Fibroblast of the aortic adventitia (primary cell): ENCODE measurements around the gene FBXW9. TPM values are rescaled to one million over a fixed set of nuclear protein-coding genes. Genes with fewer than 3 reads are reported as not detected.
A peak's percentile ranks its signal among the peaks of the same experiment; 100 is the strongest.

ENCODE experiments used
- DNase-seq: peaks from one replicate; pipeline ENCODE4 v3.0.0-alpha.2; 2010; ENCODE audit warnings: low read depth
- H3K4me3 ChIP-seq: 2 replicates; pipeline ENCODE4 v1.5.1; 2011; ENCODE audit warnings: low read depth, mild to moderate bottlenecking, control low read depth, low read length, moderate library complexity
- CTCF ChIP-seq: IDR thresholded peaks from 2 replicates; pipeline ENCODE4 v1.5.1; 2011; ENCODE audit warnings: mild to moderate bottlenecking, low read length, control low read depth, inconsistent platforms; ENCODE audit not compliant: insufficient read depth
- total RNA-seq: library from RNA; depleted of rRNA; stranded (reverse); fragments of >200 nt; gene quantifications from 2 replicates; pipeline ENCODE4 v1.2.3, GENCODE V29; 2012; ENCODE audit warnings: low replicate concordance

FBXW9 gene
- 7.2 and 8.9 TPM in 2 replicates for total RNA-seq

GRCh38 chr19:12696366-12697335, at the start of gene FBXW9:
TSS of gene FBXW9 (minus strand) at chr19:12696631. CDS start at chr19:12696581, 50 bp downstream.
- TF ChIP-seq CTCF = no peak
- H3K4me3 ChIP-seq = peak within 1 kb of the TSS; percentile 91
- DNase-seq = peak; percentile 97

GRCh38 chr19:12745166-12745897, 48.9 kb upstream of the FBXW9 start:
- DNase-seq = no peak
- no peak overlapping the region for H3K4me3 ChIP-seq

GRCh38 chr19:12737835-12738351, 41.5 kb upstream of the FBXW9 start:
- no peak for TF ChIP-seq CTCF
- H3K4me3 ChIP-seq = peak overlapping the region; percentile 99
- no peak for DNase-seq

More at GRCh38 chr19:12745166-12745897, 48.9 kb upstream of the FBXW9 start:
- no peak for TF ChIP-seq CTCF

- no peak for TF ChIP-seq CTCF
- peak; percentile 100 for DNase-seq
- peak within 1 kb of the TSS; percentile 99 for H3K4me3 ChIP-seq
Measured at GRCh38 chr19:12736995-12737834, 40.8 kb upstream of the FBXW9 start, which contains the start of gene GET3. TSS of gene GET3 (plus strand) at chr19:12737497. CDS start at chr19:12737506, 9 bp downstream.

- peak; percentile 33 for TF ChIP-seq CTCF
- DNase-seq = peak; percentile 47
- peak overlapping the region; percentile 76 for H3K4me3 ChIP-seq
Measured at GRCh38 chr19:12733369-12734214, 37.2 kb upstream of the FBXW9 start.
